Measurements from ENCODE around the gene GALNT10.

Gene GALNT10

GRCh38 chr5:154287136-154287535, 96.6 kb downstream of the GALNT10 start:
- DNase-seq (ENCODE audit: low read depth in 2 of 2, low spot score in 1 of 2), result no peak

DNA sequence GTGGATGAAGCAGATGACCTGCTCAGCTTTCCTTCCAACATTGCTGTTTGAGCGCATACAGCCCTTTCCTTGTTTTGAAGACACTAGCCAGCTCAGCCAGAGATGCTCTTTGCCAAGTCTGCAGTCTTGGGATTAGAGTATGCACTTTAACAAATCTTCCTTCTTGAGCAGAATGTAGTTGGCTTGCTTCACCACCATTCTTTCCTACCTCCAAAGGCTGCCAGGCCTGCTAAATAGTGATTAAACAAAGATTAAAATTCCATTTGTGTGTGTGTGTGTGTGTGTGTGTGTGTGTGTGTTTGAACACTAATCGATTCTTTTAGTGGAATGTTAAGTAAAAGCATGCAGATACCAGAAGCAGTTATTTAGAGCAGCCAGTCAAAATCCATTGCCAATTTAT, 97.6 kb downstream of the GALNT10 start:
- no peak for DNase-seq (ENCODE audit: low read depth in 2 of 2, low spot score in 1 of 2)

DNA sequence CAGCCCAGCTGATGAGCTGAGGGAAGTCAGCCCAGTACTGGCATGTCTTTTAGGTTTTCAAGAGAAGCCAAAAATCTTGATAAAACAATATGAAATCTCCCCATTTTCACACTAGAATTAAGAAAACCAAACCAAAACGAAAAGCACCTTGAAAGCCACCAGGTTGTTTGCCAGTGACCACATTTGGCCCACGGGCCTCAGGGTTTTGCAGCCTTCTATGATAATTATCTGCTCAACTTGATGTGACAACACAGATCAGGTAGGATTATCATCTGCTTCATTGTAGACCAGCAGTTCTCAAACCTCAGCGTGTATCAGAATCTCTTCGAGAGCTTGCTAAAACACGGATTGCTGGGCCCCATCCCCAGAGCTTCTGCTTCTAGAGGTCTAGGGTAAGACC, 101.4 kb downstream of the GALNT10 start:
- no peak for DNase-seq (ENCODE audit: low read depth in 2 of 2, low spot score in 1 of 2)

DNA sequence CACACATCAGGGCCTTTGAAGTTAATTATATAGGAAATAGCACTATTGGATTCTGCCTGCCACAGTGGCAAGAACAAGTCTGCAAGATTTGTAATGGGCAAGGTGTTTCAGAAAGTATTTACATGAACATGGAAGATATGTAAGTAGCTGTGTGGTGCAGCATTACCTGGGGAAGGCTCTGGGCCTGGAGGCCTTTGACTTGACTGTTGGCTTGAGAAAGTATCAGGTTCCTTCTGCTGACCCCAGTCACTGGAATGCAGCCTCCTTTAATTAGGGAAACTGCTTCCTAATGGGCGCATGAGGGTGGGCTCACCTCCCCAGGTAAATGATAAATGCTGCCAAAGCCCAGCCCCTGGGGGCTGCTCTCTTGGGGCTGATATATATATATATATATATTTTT, 102.7 kb downstream of the GALNT10 start:
- no peak for DNase-seq (ENCODE audit: low read depth in 2 of 2, low spot score in 1 of 2)

GRCh38 chr5:154295551-154295950, 105.0 kb downstream of the GALNT10 start:
- no peak for DNase-seq (ENCODE audit: low read depth in 2 of 2, low spot score in 1 of 2)

- DNase-seq (ENCODE audit: low read depth in 2 of 2, low spot score in 1 of 2), result no peak
These were observed 106.1 kb downstream of the GALNT10 start for GRCh38 chr5:154296525-154297159.

DNA sequence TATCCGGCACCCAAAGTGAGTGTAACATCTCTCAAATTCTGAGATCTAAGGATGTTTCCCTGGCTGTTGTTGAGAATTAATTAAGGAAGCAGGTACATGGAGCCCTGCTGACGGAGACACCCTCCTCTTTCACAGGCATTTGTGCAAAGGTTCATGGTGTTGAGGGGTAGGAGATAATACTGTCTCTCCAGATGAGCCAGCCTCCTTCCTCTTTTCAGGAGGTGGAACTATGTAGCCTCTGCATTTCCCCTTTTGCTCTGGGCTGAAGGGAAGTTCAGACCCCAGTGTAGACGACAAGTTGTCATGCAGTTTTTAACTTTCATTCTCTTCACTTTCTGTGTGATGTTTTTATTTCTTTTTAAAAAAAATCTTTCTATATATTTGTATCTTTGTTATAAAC, 107.5 kb downstream of the GALNT10 start:
- no peak for DNase-seq (ENCODE audit: low read depth in 2 of 2, low spot score in 1 of 2)

GRCh38 chr5:154300207-154300883, 109.8 kb downstream of the GALNT10 start:
- no peak for DNase-seq (ENCODE audit: low read depth in 2 of 2, low spot score in 1 of 2)

GRCh38 chr5:154301726-154302125, 111.2 kb downstream of the GALNT10 start:
- no peak for DNase-seq (ENCODE audit: low read depth in 2 of 2, low spot score in 1 of 2)

DNA sequence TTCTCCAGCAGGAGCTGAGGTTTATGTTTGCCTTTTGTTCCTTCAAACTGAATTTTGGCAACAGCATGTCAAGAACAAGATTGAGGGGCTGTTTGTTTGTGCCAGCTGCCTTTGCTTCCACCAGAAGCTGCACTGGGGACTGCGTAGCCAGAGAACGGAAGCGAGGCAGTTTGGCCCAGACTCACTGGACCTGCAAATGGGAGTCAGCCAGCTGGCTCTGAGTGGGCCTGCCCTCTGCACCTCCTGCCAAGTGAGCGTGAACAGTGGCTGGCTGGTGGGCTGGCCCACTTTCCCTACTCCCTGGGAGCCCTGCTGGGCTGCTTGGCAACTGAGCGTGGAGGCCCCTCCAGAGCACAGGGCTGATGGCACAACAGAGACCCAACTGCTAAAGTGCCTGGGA, 111.6 kb downstream of the GALNT10 start:
- DNase-seq (ENCODE audit: low read depth in 2 of 2, low spot score in 1 of 2), result no peak

DNA sequence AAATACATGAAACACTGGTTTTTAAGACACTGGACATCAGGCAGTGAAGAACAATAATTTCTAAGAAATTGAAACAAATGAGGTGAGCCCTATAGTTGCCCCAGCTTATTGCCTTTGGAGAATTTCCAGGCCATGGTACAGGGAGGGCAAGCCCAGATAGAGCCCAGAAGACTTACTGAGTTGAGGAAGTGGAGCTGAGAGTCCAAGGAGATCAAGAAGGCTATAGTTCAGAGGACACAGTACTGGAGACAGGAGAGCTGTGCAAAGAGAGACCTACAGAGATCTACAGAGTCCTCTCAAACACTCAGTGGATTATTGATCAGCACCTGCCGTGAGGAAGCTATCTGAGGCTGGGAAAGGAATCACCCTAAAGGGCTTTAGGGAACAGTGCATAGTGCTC, 112.6 kb downstream of the GALNT10 start:
- DNase-seq (ENCODE audit: low read depth in 2 of 2, low spot score in 1 of 2), result no peak

- no peak for DNase-seq (ENCODE audit: low read depth in 2 of 2, low spot score in 1 of 2)
These were observed 118.2 kb downstream of the GALNT10 start for GRCh38 chr5:154308443-154309370.

- DNase-seq (ENCODE audit: low read depth in 2 of 2, low spot score in 1 of 2), result no peak
These were observed 118.8 kb downstream of the GALNT10 start for GRCh38 chr5:154309371-154309745.

DNA sequence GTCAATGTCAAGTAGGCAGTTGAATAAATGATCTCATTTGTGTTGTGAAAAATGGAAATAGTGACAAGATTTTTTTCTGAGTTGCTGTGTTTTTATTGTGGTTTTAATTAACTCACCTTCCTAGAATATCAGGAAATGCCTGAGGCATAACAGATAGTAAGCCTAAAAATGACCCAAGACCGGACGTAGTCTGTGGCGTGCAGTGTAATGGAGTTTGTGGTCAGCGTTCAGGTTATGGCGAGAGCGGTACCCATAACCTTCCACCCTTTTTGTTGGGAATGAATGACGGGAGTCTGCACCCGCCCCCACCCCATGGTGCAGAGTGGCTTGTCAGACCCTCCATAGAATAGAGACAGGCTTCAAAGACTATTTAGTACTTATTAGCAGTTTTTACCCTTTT, 119.3 kb downstream of the GALNT10 start:
- no peak for DNase-seq (ENCODE audit: low read depth in 2 of 2, low spot score in 1 of 2)

DNA sequence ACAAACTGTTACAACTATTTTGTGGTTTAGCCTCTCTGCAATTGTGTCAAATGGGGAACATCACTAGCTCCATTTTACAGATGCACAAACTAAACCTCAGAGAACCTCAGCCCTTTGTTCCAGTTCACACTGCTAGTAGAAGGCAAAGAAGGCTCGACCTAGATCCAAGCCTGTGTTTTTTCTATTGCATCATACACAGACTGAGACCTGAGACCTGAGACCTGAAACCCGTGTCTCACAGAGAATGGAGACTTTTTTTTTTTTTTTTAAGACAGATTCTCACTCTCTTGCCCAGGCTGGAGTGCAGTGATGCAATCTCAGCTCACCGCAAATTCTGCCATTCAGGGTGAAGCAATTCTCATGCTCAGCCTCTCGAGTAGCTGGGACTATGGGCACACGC, 120.8 kb downstream of the GALNT10 start:
- no peak for DNase-seq (ENCODE audit: low read depth in 2 of 2, low spot score in 1 of 2)

DNA sequence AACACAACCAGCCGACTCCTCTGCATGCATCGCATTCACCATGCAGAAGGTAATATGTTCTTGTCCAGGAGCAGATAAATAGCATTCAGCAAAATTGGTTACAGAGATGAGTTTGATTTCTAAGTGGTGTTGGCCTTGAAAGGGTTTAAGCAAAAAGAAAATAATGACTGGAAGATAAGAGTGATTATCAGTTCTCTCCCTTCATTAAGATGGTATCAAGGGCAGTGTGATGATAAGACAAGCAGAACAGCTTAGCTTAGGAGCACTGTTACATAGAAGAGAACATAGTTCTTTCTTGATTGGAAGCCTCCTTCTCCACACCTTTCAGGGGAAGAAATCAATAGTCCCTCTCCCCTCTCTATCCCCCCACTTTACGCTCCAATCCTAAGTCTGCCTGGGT, 121.5 kb downstream of the GALNT10 start:
- no peak for DNase-seq (ENCODE audit: low read depth in 2 of 2, low spot score in 1 of 2)

GRCh38 chr5:154312576-154312975, 122.0 kb downstream of the GALNT10 start:
- no peak for DNase-seq (ENCODE audit: low read depth in 2 of 2, low spot score in 1 of 2)

- no peak for DNase-seq (ENCODE audit: low read depth in 2 of 2, low spot score in 1 of 2)
These were observed 123.0 kb downstream of the GALNT10 start for GRCh38 chr5:154313360-154314017.

DNA sequence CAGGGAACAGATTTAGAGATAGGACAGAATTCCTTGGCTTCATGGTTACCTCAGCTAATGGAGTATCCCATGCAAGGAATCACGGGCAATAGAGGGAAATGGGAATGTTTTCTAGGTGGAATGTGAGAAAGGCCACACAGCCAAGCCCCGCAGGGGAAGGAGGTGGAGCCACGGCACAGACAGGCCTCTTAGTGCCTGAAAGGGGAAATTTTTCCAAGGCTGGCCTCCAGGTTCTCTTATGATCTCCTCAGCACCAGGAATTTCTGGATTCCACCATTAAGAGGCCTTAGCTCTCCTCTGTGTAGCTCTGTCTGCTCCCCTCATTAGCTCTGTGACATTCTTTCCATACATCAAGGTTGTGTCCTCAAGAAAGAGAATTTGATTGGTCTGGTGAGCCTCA, 124.7 kb downstream of the GALNT10 start:
- no peak for DNase-seq (ENCODE audit: low read depth in 2 of 2, low spot score in 1 of 2)

- no peak for DNase-seq (ENCODE audit: low read depth in 2 of 2, low spot score in 1 of 2)
These were observed 125.2 kb downstream of the GALNT10 start for GRCh38 chr5:154315756-154316155.

- DNase-seq (ENCODE audit: low read depth in 2 of 2, low spot score in 1 of 2), result no peak
These were observed 125.8 kb downstream of the GALNT10 start for GRCh38 chr5:154316223-154316935.
